Forelimb muscle (tissue), 1 donor: ENCODE data around the gene SORCS1. TPM values are rescaled to one million over a fixed set of nuclear protein-coding genes. Genes with fewer than 3 reads are reported as not detected.

Source experiments
- DNase-seq: peaks from one replicate; pipeline ENCODE4 v3.0.0-alpha.2; 2013; ENCODE audit warnings: low read depth
- polyA plus RNA-seq: library from polyadenylated mRNA; unstranded; fragments of 120-200 nt; gene quantifications from one replicate; pipeline ENCODE4 v1.2.1, GENCODE V29; 2013; ENCODE audit not compliant: insufficient read length

Gene SORCS1
- polyA plus RNA-seq, 1 donor: 5.1 TPM

GRCh38 chr10:106542461-106542860 is 622.0 kb downstream of the SORCS1 start:
- DNase-seq: no peak

GRCh38 chr10:106540645-106541044 is 623.9 kb downstream of the SORCS1 start:
- DNase-seq: no peak

GRCh38 chr10:106537866-106538265 is 626.6 kb downstream of the SORCS1 start:
- DNase-seq: no peak

- no peak for DNase-seq
These were observed 629.1 kb downstream of the SORCS1 start for GRCh38 chr10:106535304-106535953.

- no peak for DNase-seq
These were observed 630.1 kb downstream of the SORCS1 start for GRCh38 chr10:106534441-106534840.

GRCh38 chr10:106528702-106529101 is 635.8 kb downstream of the SORCS1 start:
- no peak for DNase-seq

GRCh38 chr10:106525835-106526234 is 638.7 kb downstream of the SORCS1 start:
- no peak for DNase-seq
